SK-N-SH treated with all-trans-retinoic acid at 6 μM for 48 hours (cell line): Measurements from ENCODE around the gene MAPK4.

Experiments
- ARNTL ChIP-seq: fragments of 450-650 bp; formaldehyde crosslinking; IDR thresholded peaks from 2 replicates; pipeline ENCODE4 v1.5.0; 2020; ENCODE audit warnings: low read depth, mild to moderate bottlenecking, moderate library complexity, borderline replicate concordance
- CSDC2 ChIP-seq: fragments of 250-450 bp; sonication (Bioruptor Pico); IDR thresholded peaks from 2 replicates; pipeline ENCODE4 v1.5.0; 2020; ENCODE audit warnings: mild to moderate bottlenecking, moderate library complexity
- ESRRG ChIP-seq: fragments of 250-450 bp; sonication (Bioruptor Pico); IDR thresholded peaks from 2 replicates; pipeline ENCODE4 v1.6.1; 2021; ENCODE audit warnings: mild to moderate bottlenecking
- OSR1 ChIP-seq: fragments of 250-450 bp; sonication (Bioruptor Pico); IDR thresholded peaks from 2 replicates; pipeline ENCODE4 v1.8.0; 2022; ENCODE audit warnings: moderate library complexity, mild to moderate bottlenecking, inconsistent platforms
- SNAI2 ChIP-seq: fragments of 250-450 bp; sonication (Bioruptor Pico); IDR thresholded peaks from 2 replicates; pipeline ENCODE4 v1.5.0; 2020; ENCODE audit warnings: mild to moderate bottlenecking, moderate library complexity
- ZFP3 ChIP-seq: fragments of 250-450 bp; sonication (Bioruptor Pico); IDR thresholded peaks from 2 replicates; pipeline ENCODE4 v1.5.0; 2020; ENCODE audit warnings: mild to moderate bottlenecking, moderate library complexity
- ZFP30 ChIP-seq: fragments of 450-650 bp; formaldehyde crosslinking; IDR thresholded peaks from 2 replicates; pipeline ENCODE4 v1.5.0; 2022; ENCODE audit warnings: mild to moderate bottlenecking, moderate library complexity
- ZNF70 ChIP-seq: fragments of 450-650 bp; formaldehyde crosslinking; IDR thresholded peaks from 2 replicates; pipeline ENCODE4 v1.5.0; 2020; ENCODE audit warnings: mild to moderate bottlenecking, moderate library complexity
- TF ChIP-seq, protein P1 (sequence below): fragments of 250-450 bp; sonication (Bioruptor Pico); IDR thresholded peaks from 2 replicates; pipeline ENCODE4 v1.8.0; 2020; ENCODE audit warnings: mild to moderate bottlenecking, moderate library complexity, borderline replicate concordance
- TF ChIP-seq, protein P2 (sequence below): fragments of 250-450 bp; sonication (Bioruptor Pico); IDR thresholded peaks from 2 replicates; pipeline ENCODE4 v1.5.0; 2020; ENCODE audit warnings: mild to moderate bottlenecking, moderate library complexity
- TF ChIP-seq, protein P3 (sequence below): fragments of 250-450 bp; sonication (Bioruptor Pico); IDR thresholded peaks from 2 replicates; pipeline ENCODE4 v1.8.0; 2021; ENCODE audit warnings: low read depth, mild to moderate bottlenecking, moderate library complexity, borderline replicate concordance
- TF ChIP-seq, protein P4 (sequence below): fragments of 250-450 bp; sonication (Bioruptor Pico); IDR thresholded peaks from 2 replicates; pipeline ENCODE4 v1.5.1; 2020; ENCODE audit warnings: low read depth, mild to moderate bottlenecking, moderate library complexity

DNA sequence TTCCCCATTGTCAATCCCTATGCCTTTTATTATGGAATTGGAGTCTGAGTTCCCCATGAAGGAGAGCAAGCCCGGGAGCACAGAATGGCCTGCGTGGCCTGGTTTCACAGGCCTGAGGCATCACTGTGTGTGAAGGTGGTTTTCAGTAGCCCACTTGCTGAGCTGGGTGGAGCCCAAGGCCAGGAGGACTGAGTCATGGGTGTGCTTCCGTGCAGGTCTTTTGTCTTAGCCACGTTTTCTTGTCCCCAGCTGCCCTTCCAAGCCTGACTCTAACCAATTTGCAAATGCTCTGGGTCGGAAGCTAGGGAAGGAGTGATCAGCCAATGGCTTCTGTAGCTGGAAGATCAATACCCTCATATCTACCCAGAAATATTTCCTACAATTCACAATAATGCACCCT lies 119.2 kb downstream of the MAPK4 start:
- TF ChIP-seq, protein P1, sequence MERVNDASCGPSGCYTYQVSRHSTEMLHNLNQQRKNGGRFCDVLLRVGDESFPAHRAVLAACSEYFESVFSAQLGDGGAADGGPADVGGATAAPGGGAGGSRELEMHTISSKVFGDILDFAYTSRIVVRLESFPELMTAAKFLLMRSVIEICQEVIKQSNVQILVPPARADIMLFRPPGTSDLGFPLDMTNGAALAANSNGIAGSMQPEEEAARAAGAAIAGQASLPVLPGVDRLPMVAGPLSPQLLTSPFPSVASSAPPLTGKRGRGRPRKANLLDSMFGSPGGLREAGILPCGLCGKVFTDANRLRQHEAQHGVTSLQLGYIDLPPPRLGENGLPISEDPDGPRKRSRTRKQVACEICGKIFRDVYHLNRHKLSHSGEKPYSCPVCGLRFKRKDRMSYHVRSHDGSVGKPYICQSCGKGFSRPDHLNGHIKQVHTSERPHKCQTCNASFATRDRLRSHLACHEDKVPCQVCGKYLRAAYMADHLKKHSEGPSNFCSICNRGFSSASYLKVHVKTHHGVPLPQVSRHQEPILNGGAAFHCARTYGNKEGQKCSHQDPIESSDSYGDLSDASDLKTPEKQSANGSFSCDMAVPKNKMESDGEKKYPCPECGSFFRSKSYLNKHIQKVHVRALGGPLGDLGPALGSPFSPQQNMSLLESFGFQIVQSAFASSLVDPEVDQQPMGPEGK (CRISPR knock-in tag) = no peak
- TF ChIP-seq ZNF70 (CRISPR knock-in tag) = no peak
- TF ChIP-seq OSR1 = no peak
- TF ChIP-seq ARNTL = no peak
- TF ChIP-seq ZFP30 (CRISPR knock-in tag) = no peak
- no peak for TF ChIP-seq SNAI2
- TF ChIP-seq CSDC2 (CRISPR knock-in tag) = no peak
- TF ChIP-seq, protein P2, sequence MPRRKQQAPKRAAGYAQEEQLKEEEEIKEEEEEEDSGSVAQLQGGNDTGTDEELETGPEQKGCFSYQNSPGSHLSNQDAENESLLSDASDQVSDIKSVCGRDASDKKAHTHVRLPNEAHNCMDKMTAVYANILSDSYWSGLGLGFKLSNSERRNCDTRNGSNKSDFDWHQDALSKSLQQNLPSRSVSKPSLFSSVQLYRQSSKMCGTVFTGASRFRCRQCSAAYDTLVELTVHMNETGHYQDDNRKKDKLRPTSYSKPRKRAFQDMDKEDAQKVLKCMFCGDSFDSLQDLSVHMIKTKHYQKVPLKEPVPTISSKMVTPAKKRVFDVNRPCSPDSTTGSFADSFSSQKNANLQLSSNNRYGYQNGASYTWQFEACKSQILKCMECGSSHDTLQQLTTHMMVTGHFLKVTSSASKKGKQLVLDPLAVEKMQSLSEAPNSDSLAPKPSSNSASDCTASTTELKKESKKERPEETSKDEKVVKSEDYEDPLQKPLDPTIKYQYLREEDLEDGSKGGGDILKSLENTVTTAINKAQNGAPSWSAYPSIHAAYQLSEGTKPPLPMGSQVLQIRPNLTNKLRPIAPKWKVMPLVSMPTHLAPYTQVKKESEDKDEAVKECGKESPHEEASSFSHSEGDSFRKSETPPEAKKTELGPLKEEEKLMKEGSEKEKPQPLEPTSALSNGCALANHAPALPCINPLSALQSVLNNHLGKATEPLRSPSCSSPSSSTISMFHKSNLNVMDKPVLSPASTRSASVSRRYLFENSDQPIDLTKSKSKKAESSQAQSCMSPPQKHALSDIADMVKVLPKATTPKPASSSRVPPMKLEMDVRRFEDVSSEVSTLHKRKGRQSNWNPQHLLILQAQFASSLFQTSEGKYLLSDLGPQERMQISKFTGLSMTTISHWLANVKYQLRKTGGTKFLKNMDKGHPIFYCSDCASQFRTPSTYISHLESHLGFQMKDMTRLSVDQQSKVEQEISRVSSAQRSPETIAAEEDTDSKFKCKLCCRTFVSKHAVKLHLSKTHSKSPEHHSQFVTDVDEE (CRISPR knock-in tag) = no peak
- TF ChIP-seq, protein P3, sequence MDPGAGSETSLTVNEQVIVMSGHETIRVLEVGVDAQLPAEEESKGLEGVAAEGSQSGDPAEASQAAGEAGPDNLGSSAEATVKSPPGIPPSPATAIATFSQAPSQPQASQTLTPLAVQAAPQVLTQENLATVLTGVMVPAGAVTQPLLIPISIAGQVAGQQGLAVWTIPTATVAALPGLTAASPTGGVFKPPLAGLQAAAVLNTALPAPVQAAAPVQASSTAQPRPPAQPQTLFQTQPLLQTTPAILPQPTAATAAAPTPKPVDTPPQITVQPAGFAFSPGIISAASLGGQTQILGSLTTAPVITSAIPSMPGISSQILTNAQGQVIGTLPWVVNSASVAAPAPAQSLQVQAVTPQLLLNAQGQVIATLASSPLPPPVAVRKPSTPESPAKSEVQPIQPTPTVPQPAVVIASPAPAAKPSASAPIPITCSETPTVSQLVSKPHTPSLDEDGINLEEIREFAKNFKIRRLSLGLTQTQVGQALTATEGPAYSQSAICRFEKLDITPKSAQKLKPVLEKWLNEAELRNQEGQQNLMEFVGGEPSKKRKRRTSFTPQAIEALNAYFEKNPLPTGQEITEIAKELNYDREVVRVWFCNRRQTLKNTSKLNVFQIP (CRISPR knock-in tag) = no peak
- TF ChIP-seq, protein P4, sequence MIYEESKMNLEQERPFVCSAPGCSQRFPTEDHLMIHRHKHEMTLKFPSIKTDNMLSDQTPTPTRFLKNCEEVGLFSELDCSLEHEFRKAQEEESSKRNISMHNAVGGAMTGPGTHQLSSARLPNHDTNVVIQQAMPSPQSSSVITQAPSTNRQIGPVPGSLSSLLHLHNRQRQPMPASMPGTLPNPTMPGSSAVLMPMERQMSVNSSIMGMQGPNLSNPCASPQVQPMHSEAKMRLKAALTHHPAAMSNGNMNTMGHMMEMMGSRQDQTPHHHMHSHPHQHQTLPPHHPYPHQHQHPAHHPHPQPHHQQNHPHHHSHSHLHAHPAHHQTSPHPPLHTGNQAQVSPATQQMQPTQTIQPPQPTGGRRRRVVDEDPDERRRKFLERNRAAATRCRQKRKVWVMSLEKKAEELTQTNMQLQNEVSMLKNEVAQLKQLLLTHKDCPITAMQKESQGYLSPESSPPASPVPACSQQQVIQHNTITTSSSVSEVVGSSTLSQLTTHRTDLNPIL (CRISPR knock-in tag) = no peak
- no peak for TF ChIP-seq ESRRG (CRISPR knock-in tag)
- TF ChIP-seq ZFP3 (CRISPR knock-in tag) = no peak
